Endodermal cell (in vitro differentiated cells): ENCODE data around the gene RPS24. TPM values are rescaled to one million over a fixed set of nuclear protein-coding genes. Genes with fewer than 3 reads are reported as not detected.

Experiments
- DNase-seq: peaks from one replicate; pipeline ENCODE4 v3.0.0-alpha.2; 2017
- H3K27ac ChIP-seq: 2 replicates; pipeline ENCODE4 v1.5.1; 2013; ENCODE audit warnings: mild to moderate bottlenecking, low read depth, low read length, moderate library complexity
- H3K27me3 ChIP-seq: 2 replicates; pipeline ENCODE4 v1.6.1; 2013; ENCODE audit warnings: mild to moderate bottlenecking, low read length, moderate library complexity; ENCODE audit not compliant: insufficient read depth, control insufficient read depth, poor library complexity, severe bottlenecking
- H3K36me3 ChIP-seq: 2 replicates; pipeline ENCODE4 v1.7.0; 2013; ENCODE audit warnings: mild to moderate bottlenecking, low read length, moderate library complexity; ENCODE audit not compliant: control insufficient read depth, insufficient read depth
- H3K4me1 ChIP-seq: one replicate; pipeline ENCODE4 v1.7.0; 2013; ENCODE audit warnings: low read length; ENCODE audit not compliant: control insufficient read depth, insufficient read depth
- H3K4me3 ChIP-seq: 2 replicates; pipeline ENCODE4 v1.5.1; 2013; ENCODE audit warnings: mild to moderate bottlenecking, low read length, moderate library complexity
- H3K9ac ChIP-seq: 2 replicates; pipeline ENCODE4 v1.6.1; 2013; ENCODE audit warnings: mild to moderate bottlenecking, low read length, moderate library complexity; ENCODE audit not compliant: poor library complexity, severe bottlenecking; ENCODE audit errors: extremely low read depth
- H3K9me3 ChIP-seq: 2 replicates; pipeline ENCODE4 v1.6.1; 2013; ENCODE audit warnings: mild to moderate bottlenecking, low read length, moderate library complexity; ENCODE audit not compliant: control insufficient read depth
- H3K27ac Mint-ChIP-seq: 2 replicates; pipeline ENCODE4 v1.8.0; 2020; ENCODE audit warnings: mixed read lengths
- H3K27me3 Mint-ChIP-seq: 2 replicates; pipeline ENCODE4 v1.8.0; 2021; ENCODE audit warnings: mild to moderate bottlenecking, mixed read lengths; ENCODE audit not compliant: insufficient read depth
- H3K36me3 Mint-ChIP-seq: 2 replicates; pipeline ENCODE4 v1.8.0; 2020; ENCODE audit warnings: low read depth, mixed read lengths
- H3K4me1 Mint-ChIP-seq: 2 replicates; pipeline ENCODE4 v1.8.0; 2020; ENCODE audit warnings: mixed read lengths
- H3K4me3 Mint-ChIP-seq: 2 replicates; pipeline ENCODE4 v1.8.0; 2020; ENCODE audit warnings: mild to moderate bottlenecking, moderate library complexity, mixed read lengths
- H3K9me3 Mint-ChIP-seq: 2 replicates; pipeline ENCODE4 v1.8.0; 2020; ENCODE audit warnings: mild to moderate bottlenecking, mixed read lengths
- WGBS, 2 experiments: methylation state at CpG; one replicate each; pipeline versions ENCODE4 v1.1.5 to v1.1.7; 2013; ENCODE audit warnings: missing lambda C conversion rate in 2 of 2, mixed read lengths in 1 of 2; ENCODE audit not compliant: insufficient coverage in 1 of 2, insufficient read length in 1 of 2; 5-methylcytosine and 5-hydroxymethylcytosine counted together
- total RNA-seq, 2 donors: library from RNA; stranded (reverse); fragmentation: NEBNext Ultra II Directional in 1 of 2; extraction: Animal tissue kit (Norgen Biotek cat#: 25700) in 1 of 2; gene quantifications; 2 replicates in 1 of 2; 3 replicates in 1 of 2; pipeline ENCODE4 v1.2.1, GENCODE V29; 2021
- TF ChIP-seq, protein P1 (sequence below): fragments of 200-600 bp; sonication (generic); conservative IDR thresholded peaks from 2 replicates; pipeline ENCODE4 v1.5.0; 2021; ENCODE audit warnings: antibody characterized with exemption, mild to moderate bottlenecking

The RPS24 gene
- total RNA-seq, 2 donors from 2014 or later: 1,695 to 1,720 TPM

DNA sequence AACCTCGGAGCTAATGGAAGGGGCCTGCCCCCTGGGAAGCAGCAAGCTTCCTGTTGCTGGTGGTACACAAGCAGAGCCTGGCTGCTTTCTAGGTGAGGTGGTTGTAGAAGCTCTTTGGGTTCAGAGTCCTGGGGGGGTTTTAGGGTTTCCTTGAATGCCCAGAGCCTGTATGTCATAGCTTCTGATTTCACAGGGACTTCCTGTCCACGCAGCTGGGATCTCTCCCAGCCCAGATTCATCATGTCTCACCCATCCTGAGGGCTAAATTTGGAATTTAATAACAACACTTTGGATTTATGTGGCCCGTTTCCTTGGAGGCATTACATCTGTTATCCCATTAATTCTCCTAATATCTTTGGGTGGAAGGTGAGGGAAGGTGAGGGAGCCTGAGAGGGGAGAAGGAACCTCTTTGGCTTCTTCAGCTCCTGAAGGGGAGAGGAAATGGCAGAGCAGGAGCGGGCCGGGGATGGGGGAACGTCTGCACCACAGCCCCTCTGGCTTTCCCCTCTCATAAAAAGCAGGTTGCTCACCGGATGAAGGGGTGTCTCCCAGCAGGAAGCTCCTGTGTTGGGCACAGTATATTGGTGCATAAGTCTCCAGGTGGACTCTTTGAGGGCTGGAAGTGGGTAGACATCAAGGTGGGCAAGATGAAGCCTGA, 19.7 kb downstream of the RPS24 start:
- no peaks in the 10 kb centered on the region for H3K9me3 Mint-ChIP-seq
- H3K27ac ChIP-seq: no peak overlapping the region
- H3K4me1 ChIP-seq: no peaks in the 10 kb centered on the region
- DNase-seq: no peak
- H3K36me3 ChIP-seq: no peaks in the 10 kb centered on the region
- H3K4me1 Mint-ChIP-seq: no peaks in the 10 kb centered on the region
- TF ChIP-seq, protein P1, sequence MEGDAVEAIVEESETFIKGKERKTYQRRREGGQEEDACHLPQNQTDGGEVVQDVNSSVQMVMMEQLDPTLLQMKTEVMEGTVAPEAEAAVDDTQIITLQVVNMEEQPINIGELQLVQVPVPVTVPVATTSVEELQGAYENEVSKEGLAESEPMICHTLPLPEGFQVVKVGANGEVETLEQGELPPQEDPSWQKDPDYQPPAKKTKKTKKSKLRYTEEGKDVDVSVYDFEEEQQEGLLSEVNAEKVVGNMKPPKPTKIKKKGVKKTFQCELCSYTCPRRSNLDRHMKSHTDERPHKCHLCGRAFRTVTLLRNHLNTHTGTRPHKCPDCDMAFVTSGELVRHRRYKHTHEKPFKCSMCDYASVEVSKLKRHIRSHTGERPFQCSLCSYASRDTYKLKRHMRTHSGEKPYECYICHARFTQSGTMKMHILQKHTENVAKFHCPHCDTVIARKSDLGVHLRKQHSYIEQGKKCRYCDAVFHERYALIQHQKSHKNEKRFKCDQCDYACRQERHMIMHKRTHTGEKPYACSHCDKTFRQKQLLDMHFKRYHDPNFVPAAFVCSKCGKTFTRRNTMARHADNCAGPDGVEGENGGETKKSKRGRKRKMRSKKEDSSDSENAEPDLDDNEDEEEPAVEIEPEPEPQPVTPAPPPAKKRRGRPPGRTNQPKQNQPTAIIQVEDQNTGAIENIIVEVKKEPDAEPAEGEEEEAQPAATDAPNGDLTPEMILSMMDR: no peak
- H3K4me3 ChIP-seq: no peak overlapping the region
- no peaks in the 10 kb centered on the region for H3K27me3 ChIP-seq
- no peak overlapping the region for H3K9ac ChIP-seq
- H3K27ac Mint-ChIP-seq: no peak overlapping the region
- no peaks in the 10 kb centered on the region for H3K27me3 Mint-ChIP-seq
- peaks cover 2% of the 10 kb centered on the region for H3K36me3 Mint-ChIP-seq
- WGBS, 2 experiments: 85 to 94% methylated on average over 2 to 7 of the region's 7 CpGs
- no peak overlapping the region for H3K4me3 Mint-ChIP-seq
- no peaks in the 10 kb centered on the region for H3K9me3 ChIP-seq

DNA sequence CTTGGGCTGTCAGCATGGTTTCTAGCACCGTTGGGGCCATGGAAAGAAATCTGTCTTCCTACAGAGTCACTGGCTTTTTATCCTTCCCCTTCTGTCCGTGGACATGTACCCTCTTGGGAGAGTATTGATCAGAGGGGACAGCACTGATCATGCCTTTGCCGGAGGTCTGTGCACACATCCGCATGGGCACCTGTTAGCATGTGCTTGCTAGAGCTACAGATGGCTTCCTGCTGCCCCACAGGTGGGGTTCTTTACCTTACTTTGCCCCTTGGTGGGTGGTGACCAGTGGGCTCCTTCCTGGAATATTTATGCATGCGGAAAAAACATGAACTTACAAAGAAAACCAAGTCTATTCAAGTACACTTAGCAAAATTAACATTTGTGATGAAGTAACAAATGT, 24.9 kb downstream of the RPS24 start:
- Mint-ChIP-seq H3K4me1 (no peaks in the 10 kb centered on the region), H3K36me3 (peaks cover 2% of the 10 kb centered on the region), H3K9me3 (no peaks in the 10 kb centered on the region), H3K27me3 (no peaks in the 10 kb centered on the region), H3K27ac (no peak overlapping the region), H3K4me3 (no peak overlapping the region)
- Histone ChIP-seq H3K36me3 (no peaks in the 10 kb centered on the region), H3K27me3 (no peaks in the 10 kb centered on the region), H3K9me3 (no peaks in the 10 kb centered on the region), H3K9ac (no peak overlapping the region), H3K4me3 (no peak overlapping the region), H3K4me1 (no peaks in the 10 kb centered on the region), H3K27ac (no peak overlapping the region)
- TF ChIP-seq, protein P1: no peak
- WGBS, 2 experiments: 71 to 88% methylated on average over 2 to 5 of the region's 5 CpGs
- DNase-seq: no peak

DNA sequence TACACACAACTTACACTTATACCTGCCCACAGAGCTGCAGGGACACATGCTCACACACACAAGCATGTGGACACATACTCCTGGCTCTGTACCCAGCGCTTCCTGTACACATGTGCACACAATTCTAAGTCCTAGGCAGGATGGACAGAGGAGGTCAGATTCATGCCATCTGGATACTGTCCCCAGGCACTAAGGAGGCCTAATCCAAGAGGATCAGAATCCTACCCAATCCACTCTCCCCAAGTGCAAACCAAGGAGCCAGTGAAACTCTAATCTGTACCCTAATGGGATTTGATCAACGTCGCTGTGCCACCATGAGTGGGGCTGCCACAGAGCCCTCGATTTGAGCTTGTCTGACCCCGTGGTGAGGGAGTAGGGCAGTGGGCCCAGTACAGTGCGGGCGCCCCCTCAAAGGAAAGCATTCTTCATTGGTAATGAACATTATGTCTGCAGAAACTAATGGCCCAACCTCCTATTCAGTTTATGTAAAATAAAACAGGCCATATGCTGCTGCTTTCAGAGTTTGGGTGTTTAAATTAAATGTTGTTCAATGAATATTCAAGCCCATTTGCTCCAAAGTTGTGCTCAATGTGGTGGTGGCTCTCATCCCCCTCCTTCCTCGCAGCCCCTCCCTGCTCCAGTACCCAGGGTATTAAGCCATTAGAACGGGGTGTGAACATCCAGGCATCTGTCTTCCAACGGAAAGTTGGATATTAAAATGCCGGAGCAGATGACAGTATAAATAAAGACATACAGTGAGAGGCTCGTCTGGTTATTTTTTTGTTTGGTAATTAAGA, 26.4 kb downstream of the RPS24 start:
- 88 to 91% methylated on average over 12 of the region's 12 CpGs for WGBS, 2 experiments
- H3K27me3 ChIP-seq: no peaks in the 10 kb centered on the region
- no peaks in the 10 kb centered on the region for H3K9me3 ChIP-seq
- DNase-seq: no peak
- Mint-ChIP-seq H3K4me3 (no peak overlapping the region), H3K9me3 (no peaks in the 10 kb centered on the region), H3K4me1 (no peaks in the 10 kb centered on the region), H3K36me3 (no peaks in the 10 kb centered on the region), H3K27me3 (no peaks in the 10 kb centered on the region), H3K27ac (no peak overlapping the region)
- no peak overlapping the region for H3K4me3 ChIP-seq
- H3K36me3 ChIP-seq: no peaks in the 10 kb centered on the region
- no peaks in the 10 kb centered on the region for H3K4me1 ChIP-seq
- H3K9ac ChIP-seq: no peak overlapping the region
- TF ChIP-seq, protein P1: no peak
- H3K27ac ChIP-seq: no peak overlapping the region
